Stimulated activated naive CD8-positive, alpha-beta T cell treated with anti-CD3 and anti-CD28 coated beads, Interleukin-15, Interleukin-2, amounts not matched to agents 100 U/mL and 50 U/mL, for 24 hours (primary cell): Measurements from ENCODE around the gene GRM5.

Experiments
- ATAC-seq: fragments of 150-1000 bp; cut with Tn5 transposase; one replicate; pipeline ENCODE4 v1.10.0; 2021
- DNase-seq: peaks from one replicate; pipeline ENCODE4 v3.0.0; 2021

The GRM5 gene

DNA sequence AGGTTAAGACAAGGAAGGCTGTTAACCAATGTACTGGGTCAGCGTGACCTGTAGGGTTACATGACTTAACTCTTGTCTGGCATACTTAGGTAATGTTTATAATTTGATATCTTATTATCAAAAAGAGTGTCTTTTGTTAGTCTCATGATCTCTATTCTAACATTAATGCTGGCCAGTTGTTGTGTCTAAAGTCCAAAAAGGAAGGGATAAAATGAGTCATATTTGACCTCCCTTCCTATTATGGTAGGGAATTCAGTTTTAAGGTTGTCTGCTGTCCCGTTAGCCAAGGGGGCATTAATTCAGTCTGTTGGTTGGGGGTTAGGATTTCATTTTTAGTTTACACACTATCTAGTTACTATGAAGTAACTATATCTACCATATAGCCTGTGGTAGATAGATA lies 364.0 kb downstream of the GRM5 start:
- DNase-seq (no peak), ATAC-seq (no peak)

DNA sequence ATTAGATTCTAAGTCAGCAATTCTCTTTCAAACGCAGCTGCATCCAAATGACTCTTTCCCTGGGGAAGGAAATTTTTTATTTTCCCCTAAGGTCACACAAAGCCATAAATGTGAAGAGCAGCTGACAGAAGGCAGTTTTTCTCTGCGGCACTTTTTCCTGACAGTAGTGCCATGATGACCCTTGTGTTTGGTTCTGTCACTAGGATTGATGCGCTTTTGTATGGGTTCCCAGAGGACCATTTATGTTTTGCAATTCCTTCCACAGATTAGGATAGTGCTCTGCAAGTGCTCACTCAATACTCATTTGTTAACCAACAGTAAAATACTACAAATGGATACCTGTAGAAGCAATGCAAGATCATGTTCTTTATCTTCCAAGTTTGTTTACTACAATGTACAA lies 368.6 kb downstream of the GRM5 start:
- DNase-seq (no peak), ATAC-seq (no peak)

DNA sequence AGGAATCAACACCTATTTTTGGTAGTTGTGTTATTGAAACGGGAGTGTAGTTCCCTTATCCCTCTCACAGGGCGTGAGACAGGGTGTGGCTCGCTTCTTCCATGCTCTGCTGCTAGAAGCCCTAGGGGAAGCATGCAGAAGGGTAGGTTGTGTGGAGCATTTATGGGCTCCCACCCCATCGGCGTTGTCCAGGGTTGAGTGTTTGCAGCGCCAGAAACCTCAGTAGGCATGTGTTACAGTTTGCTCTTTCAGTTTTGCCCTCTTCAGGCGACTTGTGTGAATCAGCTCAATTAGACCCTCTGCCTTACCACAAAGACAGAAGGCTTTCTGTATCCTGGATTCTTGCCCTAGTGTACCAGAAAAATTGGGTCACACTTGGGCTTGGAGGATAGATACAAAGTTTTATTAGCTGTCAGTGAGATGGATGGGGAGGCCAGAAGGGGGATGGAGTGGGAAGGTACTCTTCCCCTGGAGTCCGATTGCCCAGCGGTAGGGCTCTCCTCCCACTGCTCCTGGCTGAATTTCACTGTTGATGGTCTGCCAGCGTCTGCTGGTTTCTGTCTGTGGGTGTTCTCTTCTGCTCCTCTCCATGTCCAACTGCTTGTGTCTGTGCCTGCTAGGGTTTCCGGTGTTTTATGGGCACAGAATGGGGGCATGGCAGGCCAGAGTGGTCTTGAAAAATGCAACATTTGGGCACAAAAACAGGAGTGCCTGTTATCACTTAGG lies 369.9 kb downstream of the GRM5 start:
- DNase-seq (no peak), ATAC-seq (no peak)

DNA sequence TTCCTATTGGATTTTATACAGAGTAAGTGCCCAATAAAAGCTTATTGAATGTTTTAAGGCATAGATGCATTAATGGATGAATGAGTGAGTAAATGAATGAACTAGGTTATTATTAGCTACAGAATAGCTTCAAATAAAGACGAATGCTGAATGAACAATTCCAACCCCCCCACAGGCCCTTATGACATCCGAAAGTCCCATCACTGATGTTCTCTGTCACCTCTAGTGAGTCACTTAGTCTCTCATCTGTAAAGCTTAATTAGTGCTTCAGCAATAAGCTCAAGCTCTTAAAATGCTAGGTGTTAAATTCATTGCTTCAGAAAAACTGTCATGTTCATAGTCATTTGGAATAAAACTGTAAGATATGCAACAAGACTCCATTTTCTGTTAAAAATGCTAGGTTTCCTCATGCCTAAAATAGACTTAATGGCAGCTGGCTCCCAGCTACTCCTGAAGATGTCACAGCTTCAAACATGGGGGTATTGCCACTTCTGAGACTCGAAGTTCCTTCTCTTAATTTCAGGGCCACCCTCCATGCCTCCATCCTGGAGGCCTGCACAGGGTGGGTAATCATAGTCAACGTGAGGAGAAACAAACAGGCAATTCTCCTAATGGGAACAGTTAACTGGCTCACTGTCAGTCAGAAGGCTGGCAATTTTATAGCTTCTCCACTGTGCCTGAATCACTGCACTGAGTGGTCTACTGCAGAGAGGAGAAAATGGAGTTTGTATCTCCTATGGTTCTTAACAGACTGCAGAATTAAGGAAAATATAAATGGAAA lies 373.3 kb downstream of the GRM5 start:
- ATAC-seq (no peak), DNase-seq (no peak)

DNA sequence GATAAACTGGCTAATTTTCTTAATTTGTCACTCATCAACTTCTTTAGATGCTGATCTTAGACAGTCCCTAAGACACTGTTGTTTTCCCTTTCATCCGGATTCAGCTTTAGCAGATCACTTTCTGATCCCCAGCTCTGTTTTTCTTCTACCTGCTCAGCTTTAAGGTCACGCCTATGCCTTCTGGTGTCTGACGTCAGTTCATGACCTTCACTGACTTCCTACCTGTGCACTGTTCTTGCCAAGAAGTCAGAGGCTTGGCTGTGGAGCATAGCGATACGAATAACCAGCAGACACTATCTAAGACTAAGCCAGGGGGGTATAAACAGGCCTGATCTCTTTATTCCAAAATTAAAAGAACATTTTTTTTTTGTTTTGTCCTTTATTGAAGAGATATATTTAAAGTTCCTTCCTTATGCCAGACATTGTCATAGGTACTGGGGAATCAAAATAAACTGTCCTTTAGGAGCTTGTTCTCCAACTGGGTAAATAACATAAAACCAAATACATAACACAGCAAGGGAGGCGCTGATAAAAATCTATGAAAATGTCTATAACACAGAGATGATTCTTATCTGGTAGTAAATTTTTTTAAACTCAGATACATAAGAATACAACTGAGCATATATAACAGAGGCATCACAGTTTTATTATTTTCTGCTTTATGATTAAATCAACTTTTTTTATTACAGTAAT lies 376.1 kb downstream of the GRM5 start:
- DNase-seq, result no peak
- ATAC-seq, result no peak

DNA sequence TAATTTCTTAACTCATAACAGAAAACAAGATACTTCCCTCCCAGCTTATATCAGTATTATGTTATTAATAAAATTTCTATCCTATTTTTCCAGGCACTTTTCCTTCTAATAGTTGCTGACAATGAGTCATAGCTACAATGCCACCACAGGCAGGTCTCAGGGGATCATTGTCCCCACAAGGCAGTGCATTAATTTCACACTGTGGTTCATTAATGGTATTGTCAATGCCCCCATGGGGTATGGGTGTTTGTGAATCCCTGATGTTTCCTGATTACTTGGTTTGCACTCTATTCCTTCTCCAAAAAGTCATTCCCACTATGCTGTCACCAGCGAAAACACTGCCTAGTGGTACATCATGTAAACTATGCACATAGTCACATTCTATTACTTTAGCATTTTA lies 382.8 kb downstream of the GRM5 start:
- DNase-seq, result no peak

DNA sequence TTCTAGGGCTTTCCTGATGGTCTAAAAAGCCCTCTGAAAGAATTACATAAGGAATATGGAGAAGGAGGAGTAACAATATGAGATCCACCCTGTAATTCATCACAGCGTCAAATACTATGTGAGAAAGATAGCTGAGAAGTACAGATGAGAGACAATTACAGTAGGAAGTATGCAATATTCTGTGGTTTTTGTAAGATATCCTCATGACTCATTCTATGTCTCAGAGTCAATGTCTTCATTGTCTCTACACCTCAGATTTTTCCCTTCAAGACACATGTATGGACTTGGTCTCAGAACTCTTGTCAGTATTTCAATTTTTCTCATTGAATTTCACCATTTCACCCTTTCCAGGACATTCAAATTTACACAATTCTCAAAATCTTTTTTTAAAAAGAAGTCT lies 385.0 kb downstream of the GRM5 start:
- peak; percentile 40 for ATAC-seq
- no peak for DNase-seq

More for the DNA sequence above, 382.8 kb downstream of the GRM5 start:
- ATAC-seq, result no peak

DNA sequence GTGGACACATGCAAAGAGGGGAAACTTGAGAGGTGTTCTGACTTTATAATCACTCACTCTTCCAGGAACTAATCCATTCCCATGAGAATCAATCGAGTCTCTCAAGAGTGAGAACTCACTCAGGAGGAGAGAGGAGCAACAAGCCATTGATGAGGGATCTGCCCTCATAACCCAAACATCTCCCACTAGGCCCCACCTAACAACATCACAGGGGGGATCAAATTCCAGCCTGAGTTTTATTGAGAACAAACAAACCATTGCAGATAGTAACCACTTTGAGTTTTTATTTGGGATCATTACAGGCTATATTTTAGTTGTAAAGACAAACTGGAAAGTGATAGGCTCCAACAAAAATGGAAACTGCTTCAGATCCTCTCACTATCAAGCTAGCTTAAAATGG lies 399.4 kb downstream of the GRM5 start:
- no peak for DNase-seq
- ATAC-seq, result no peak

DNA sequence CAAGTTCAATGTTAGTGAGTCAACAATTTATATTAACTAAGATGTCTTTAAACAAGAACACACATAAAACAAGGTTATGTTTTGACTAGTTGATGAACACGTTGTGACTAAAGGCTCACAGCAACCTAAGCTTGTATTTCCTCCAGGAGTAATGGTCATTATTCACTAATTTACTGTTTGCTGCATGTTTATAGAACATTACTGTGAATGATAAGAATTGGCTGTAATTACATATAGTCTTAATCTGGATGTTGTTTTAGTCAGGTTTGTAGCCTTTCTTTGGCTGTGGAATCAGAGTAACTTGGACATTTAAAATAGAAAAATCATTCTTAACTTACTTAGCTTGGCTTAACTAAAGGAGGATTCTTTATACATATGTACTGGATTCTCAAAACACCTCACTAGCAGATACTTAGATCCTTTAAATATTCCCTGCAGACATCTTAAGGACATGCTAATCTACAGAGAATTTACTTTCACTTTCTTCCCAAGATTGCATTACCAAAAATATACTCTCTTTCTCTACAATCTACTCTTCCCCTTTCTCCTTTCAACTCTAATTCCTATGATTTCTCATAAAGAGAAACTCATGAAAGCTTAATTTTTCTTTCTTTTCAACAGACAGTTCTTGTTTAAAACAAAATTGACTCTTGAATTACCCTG lies 408.6 kb downstream of the GRM5 start:
- no peak for DNase-seq
- ATAC-seq, result no peak

DNA sequence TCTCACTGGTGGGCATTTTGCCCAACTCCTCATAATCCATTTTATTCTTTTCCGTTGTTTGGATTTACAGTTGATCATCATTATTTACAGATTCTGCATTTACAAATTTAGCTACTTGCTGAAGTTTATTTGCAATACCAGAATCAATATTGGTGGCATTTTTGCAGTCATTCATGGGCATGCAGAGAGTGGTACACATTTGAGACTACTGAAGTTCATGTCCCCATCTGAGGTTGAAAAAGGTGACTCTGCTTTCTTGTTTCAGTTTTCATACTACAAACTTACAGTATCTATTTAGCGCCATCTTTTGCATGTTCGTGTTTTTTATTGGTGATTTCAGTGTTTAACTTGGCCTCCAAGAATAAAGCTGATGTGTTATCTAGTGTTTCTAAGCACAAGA lies 409.5 kb downstream of the GRM5 start:
- no peak for DNase-seq

DNA sequence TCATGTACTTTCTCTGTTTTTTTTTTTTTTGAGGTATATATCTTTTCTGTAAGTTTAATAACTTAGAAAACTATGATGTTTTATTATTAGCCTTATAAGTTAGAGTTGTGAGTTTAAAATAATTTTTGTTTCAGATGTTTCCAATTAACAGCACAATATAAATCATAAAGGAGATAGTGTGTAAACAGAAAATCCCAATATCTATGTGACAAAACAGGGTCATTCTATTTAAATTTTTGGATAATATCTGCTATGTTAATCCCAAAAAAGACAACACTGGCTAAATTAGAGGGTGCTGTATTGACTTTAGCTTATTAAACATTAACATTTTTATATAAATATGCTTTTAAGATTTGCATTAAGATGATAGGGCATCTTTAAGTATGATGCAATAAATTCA lies 410.1 kb downstream of the GRM5 start:
- no peak for DNase-seq
- no peak for ATAC-seq

More for the DNA sequence above, 409.5 kb downstream of the GRM5 start:
- ATAC-seq, result no peak

DNA sequence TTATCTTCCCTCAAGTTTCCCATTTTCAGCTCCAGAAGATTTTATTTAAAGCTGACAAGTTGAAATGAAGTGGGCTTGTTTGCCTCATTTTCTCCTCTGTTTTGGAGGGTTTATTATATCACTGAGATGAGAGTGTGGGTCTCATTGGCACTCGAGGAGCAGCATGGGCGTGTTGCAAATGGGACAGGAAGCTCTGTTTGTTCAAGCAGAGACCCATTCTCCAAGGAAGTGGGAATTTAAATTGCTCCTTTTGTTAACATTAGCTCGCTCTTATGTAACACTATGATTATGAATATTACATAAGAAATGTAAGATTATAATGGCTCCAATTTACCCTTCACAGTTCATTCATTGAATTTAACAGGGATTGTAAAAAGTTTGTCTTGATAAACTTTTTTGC lies 410.6 kb downstream of the GRM5 start:
- ATAC-seq, result no peak
- DNase-seq, result no peak

DNA sequence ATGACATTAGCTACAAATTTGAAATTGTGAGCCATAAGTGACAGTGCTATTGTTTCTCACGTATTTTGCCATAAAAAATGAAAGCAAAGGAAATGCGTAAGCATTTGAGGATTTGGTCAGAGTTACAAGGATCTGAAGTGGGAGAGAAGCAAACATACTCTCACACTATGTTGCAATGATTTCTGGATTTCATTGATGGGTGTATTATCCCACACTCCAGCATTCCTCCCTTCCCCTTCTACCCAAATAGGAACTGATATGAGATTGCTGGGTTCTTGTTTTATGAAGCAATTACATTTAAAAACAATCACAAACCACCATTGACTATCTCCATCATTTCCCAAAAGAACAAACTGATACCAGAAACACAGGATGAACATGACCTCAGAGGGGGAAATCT lies 414.2 kb downstream of the GRM5 start:
- ATAC-seq (no peak), DNase-seq (no peak)

DNA sequence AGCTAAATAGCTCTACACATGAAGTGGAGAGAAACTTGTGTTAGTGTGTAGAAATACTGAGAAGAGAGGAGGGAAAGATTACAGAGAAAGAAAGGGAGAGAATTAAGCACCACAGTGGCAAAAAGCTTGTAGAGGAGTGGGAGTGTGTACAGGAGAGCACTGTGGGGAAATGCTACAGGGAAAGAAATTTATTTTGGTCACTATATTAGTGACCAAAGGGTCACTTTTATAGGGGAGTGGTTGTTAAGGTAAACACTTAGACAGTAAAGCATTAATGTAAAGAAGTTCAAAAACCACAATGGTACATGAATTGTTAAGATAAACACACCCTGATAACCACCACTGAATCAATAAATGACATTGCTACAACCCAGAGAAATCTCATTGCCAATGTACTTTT lies 421.1 kb downstream of the GRM5 start:
- ATAC-seq, result no peak
- no peak for DNase-seq

DNA sequence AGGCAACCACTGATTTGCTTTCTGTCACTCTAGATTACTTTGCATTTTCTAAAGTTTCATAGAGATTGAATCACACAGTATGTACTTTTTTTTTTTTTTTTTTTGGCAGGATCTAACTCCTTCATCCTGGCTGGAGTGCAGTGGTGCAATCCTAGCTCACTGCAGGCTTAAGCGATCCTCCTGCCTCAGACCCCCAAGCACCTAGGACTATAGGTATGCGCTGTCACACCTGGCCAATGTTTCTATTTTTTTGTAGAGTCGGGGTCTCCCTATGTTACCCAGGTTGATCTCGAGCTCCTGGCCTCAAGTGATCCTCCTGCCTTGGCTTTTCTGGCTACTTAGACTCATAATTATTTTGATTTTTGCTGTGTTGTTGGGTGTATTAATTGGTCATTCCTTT lies 433.6 kb downstream of the GRM5 start:
- DNase-seq (no peak), ATAC-seq (no peak)

DNA sequence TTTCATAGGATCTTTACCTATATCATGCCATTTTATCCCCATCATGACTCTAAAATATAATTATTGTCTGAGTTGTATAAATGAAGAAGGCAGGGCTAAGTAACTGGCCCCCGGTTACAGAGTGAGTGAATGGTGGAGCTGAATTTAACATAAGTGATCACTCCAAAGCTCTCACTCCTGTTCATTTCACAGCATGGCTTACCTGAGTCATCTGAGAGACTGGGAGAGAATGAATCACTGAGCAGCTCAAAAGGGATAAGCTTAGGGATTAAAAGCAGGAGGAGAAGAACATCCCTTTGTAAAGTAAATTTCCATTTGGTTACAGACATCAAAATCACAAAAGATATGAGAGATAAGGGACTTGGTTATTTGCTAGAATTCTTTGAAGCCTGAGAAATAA lies 434.3 kb downstream of the GRM5 start:
- no peak for ATAC-seq
- DNase-seq, result no peak

DNA sequence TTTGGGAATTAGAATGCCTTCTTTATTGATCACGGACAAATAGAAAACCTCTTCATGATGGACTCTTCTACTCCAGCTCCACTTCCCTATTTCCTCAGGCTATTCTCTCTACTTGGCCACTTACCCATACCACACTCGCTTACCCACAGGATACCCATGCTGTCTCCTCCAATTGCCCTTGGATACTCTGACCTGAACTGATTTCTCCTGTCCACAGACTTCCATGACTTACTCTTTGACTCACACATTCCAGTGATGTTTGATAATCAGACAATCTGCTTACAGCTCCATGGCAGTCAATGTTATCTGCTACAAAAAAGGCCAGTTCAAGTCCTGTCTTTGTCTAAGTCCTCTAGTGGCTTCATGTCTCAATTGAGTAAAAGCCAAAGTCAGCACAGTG lies 436.3 kb downstream of the GRM5 start:
- ATAC-seq (no peak), DNase-seq (no peak)

DNA sequence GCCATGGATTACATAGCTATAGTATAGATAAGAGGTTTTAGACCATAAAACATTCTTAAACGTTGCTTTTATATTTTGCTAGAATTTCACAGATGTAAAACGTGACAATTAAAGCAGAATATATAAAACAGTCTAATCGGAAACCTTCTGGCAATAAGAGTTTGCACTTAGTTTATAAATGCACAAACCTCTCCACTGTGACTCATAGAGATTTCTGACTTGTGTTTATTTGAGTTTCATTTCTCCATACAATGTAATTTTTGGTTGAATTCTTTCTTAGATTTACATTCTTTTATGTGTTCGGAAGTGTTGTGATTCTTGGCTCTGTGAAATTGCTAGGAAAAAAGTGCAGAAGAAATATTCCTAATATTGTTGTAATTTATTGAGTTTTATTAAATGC lies 439.6 kb downstream of the GRM5 start:
- ATAC-seq, result no peak
- DNase-seq, result no peak

DNA sequence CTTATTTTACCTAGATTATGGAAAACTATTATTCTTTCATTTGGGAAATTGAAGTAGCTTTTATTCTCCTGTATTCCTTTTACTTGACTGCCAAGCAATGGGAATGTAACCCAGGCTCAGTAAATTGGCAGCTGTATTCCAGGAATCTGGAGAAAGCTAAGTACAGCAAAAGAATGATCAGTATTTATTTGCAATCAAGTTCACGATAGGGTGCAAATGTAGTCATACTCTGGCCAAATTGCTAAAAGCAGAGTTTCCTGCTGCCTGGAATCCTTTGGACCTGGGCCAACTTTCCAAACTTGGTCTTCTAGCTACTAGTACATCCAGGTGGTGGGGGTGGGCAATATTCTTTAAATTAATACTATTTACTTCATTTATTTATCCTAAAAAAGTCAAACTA lies 442.3 kb downstream of the GRM5 start:
- DNase-seq (no peak), ATAC-seq (no peak)

DNA sequence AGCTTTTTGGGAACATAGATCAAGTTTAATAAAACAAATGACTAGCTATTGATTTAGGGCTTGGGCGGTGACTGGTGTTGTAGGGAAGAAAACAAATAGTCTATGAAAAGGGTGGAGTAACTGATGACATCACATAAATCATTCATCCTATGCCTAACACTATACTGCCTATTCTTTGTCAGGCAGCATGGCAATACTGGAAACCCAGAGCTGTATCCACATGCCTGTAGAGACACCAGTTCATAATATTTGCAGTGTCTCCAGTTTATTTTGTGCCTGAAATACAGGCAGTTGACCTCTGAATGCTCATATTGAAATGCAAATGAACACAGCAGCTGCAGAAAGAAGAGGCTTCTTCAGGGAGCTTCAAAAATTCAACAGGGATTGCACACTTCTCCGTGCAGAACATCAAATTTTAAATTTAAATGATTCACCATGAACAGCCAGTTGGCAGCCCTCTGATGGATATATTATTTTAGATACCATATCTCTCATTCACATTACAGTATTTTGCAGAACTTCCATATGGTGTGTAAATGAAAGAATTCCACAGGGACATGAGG lies 445.1 kb downstream of the GRM5 start:
- ATAC-seq (no peak), DNase-seq (no peak)

DNA sequence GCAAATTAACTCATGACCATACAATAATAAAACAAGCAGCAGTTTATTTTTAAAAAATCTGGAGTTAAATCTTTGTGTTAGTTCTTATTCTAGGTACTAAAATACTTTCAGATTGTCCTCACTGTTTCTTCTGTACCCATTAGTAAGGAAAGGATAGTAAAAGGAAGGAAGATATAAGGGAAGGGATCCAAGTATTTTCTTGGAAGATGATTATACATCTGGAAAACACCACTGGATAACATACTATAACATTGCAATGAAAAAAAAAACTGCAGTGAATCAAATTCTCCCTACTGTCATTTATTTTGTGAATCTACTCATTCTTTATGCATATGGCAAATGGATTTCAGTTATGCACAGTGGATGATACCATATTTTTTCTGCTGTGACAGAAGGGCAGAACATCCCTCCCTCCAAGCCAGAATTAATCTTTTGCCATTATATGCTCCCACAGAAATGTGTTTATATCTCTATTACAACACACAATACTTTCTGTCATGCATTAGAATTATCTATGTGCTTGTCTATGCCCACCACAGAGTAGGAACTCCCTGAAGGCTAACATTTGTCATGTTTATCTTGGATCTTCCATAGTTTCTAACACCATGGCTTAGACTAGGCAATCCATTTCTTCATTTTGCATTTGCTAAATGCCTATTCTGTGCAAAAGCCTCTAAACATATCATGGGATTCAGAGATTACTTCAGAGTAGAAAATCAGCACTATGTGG lies 446.0 kb downstream of the GRM5 start:
- no peak for ATAC-seq
- DNase-seq, result no peak

DNA sequence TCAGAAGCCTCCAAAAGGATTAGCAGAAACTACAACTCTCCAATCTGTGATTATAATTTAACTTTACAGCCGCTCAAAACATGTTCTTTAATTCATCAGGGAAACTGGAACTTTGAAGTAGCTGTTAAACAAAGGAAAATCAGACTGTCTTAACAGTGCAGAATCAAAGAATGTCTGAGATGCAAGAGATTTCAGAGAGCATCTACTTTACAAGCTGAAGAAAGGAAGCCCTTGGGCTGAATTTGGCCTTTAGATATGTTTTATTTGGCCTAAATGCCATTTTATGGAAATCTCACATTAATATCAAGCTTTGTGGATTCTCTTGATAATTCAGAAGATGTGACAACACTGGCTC lies 446.7 kb downstream of the GRM5 start:
- DNase-seq, result no peak
- no peak for ATAC-seq
